ENCODE measurements around the gene HNF1B. TPM values are rescaled to one million over a fixed set of nuclear protein-coding genes. Genes with fewer than 3 reads are reported as not detected.

The HNF1B gene
- total and polyA plus RNA-seq, 10 of the 15 experiments (the other 5 are each of a cell fraction or from before 2014, with no cell fraction given): 0.51 to 12.7 (median 1.9) TPM

- WGBS (ENCODE audit: insufficient coverage, insufficient replicate concordance, low lambda C conversion rate, missing lambda C conversion rate): 28% methylated on average over 6 of the region's 6 CpGs
- peaks cover 0 to 12% of the 10 kb centered on the region in 2 experiments; a peak in 2 of 4 replicates for H3K36me3 ChIP-seq (ENCODE audit: control insufficient read depth in 2 of 2, insufficient read depth in 2 of 2, low read length in 1 of 2)
- RAD21 ChIA-PET (ENCODE audit: unreplicated experiment): no interaction called here
- H3K4me3 ChIP-seq: no peak overlapping the region
- H4K20me1 ChIP-seq (ENCODE audit: control insufficient read depth, insufficient read depth): no peaks in the 10 kb centered on the region
- SMC1A ChIA-PET (ENCODE audit: uncharacterized antibody, unreplicated experiment): interaction anchor here (1.2 to 2.0 kb wide), 5 partner anchors 8 to 81 kb away, joined by 3 to 9 read pairs (median 7); no protein-coding TSS in a partner anchor
- DNase-seq (ENCODE audit: low read depth, low spot score): no peak
- H3K9ac ChIP-seq (ENCODE audit: control insufficient read depth, insufficient read depth, low read length): no peak overlapping the region
- CTCF ChIA-PET: interaction anchor here (1.1 to 1.6 kb wide), 3 partner anchors 10 to 69 kb away, joined by 4 to 7 read pairs (median 5); no protein-coding TSS in a partner anchor
- H2AFZ ChIP-seq (ENCODE audit: control insufficient read depth, low read depth, low read length): no peak overlapping the region
- in situ Hi-C loops (cut with MboI) (no loop called here), intact Hi-C loops (cut with micrococcal nuclease; ENCODE audit: unreplicated experiment) (no loop called here)
- FAIRE-seq: no peak
- H3K9me3 ChIP-seq (replicated peaks; ENCODE audit: control insufficient read depth, insufficient read depth, low read length): no peaks in the 10 kb centered on the region
- H3K27me3 ChIP-seq (replicated peaks in 1 of 2; ENCODE audit: control insufficient read depth in 2 of 2, insufficient read depth in 2 of 2, low read length in 1 of 2): peaks cover 0 to 3% of the 10 kb centered on the region in 2 experiments; a peak in 1 of 4 replicates
- H3K79me2 ChIP-seq (ENCODE audit: control insufficient read depth, insufficient read depth, low read length): no peaks in the 10 kb centered on the region
- no peak overlapping the region for H3K4me2 ChIP-seq (ENCODE audit: control insufficient read depth, insufficient read depth)
- ATAC-seq: no peak
- POLR2A ChIA-PET: interaction anchor here (1.1 kb wide), 1 partner anchor 24 kb away, joined by 4 read pairs; no protein-coding TSS in a partner anchor
- BruUV-seq (replicated peaks): no TSS peak
- no peak for TF ChIP-seq MXI1 (IDR thresholded peaks at IDR 0.05; ENCODE audit: low read depth, low read length)
- no peak for TF ChIP-seq ZBED1 (IDR thresholded peaks at IDR 0.05; ENCODE audit: borderline replicate concordance)
- no peak for TF ChIP-seq PRDM15 (CRISPR knock-in tag; IDR thresholded peaks at IDR 0.05)
- no peak for TF ChIP-seq BACH1 (IDR thresholded peaks at IDR 0.05; ENCODE audit: borderline replicate concordance)
- TF ChIP-seq ZNF622 (IDR thresholded peaks at IDR 0.05): no peak
- TF ChIP-seq SRF (IDR thresholded peaks at IDR 0.05; ENCODE audit: low read depth in 2 of 2, low read length in 2 of 2): no peak
- no peak for TF ChIP-seq KLF5 (IDR thresholded peaks at IDR 0.05; ENCODE audit: partially characterized antibody)
- TF ChIP-seq CHD4 (IDR thresholded peaks at IDR 0.05): no peak
- no peak for TF ChIP-seq NFYB (IDR thresholded peaks at IDR 0.05; ENCODE audit: insufficient read depth, low read depth, low read length)
- H3K27ac ChIP-seq (ENCODE audit: control insufficient read depth, insufficient read depth): no peak overlapping the region
- H3K4me1 ChIP-seq (ENCODE audit: control insufficient read depth, insufficient read depth, low read length): no peaks in the 10 kb centered on the region
Measured at GRCh38 chr17:37711113-37711512, 33.7 kb downstream of the HNF1B start.
